Suppressor macrophage (primary cell): ENCODE results near the gene INTS15.
A peak's percentile ranks its signal among the peaks of the same experiment; 100 is the strongest.

Experiments
- DNase-seq, 4 experiments: peaks; one replicate each; pipeline ENCODE4 v3.0.0-alpha.2; 2020 to 2022

INTS15 gene

GRCh38 chr7:6619961-6620360, 30.1 kb downstream of the INTS15 start:
- DNase-seq, result no peak

- DNase-seq, result peak in 3 of 4 experiments; percentile 22 to 35 (median 28)
These were observed 31.6 kb downstream of the INTS15 start for GRCh38 chr7:6621195-6622133.

GRCh38 chr7:6622134-6622710, 32.4 kb downstream of the INTS15 start:
- DNase-seq, result no peak

- DNase-seq, result no peak
These were observed 33.9 kb downstream of the INTS15 start for GRCh38 chr7:6623589-6624245.

- DNase-seq, result no peak
These were observed 34.4 kb downstream of the INTS15 start for GRCh38 chr7:6624246-6624611.

GRCh38 chr7:6628045-6628444, 38.2 kb downstream of the INTS15 start:
- no peak for DNase-seq

- DNase-seq, result no peak
These were observed 40.4 kb downstream of the INTS15 start for GRCh38 chr7:6630007-6630849.

- DNase-seq, result no peak
These were observed 41.8 kb downstream of the INTS15 start for GRCh38 chr7:6631605-6632004.

- no peak for DNase-seq
These were observed 44.2 kb downstream of the INTS15 start for GRCh38 chr7:6634021-6634420.

- peak; percentile 66 to 90 (median 79) for DNase-seq
These were observed 45.1 kb downstream of the INTS15 start for GRCh38 chr7:6634971-6635370.

- peak; percentile 84 to 96 (median 91) for DNase-seq
These were observed 47.1 kb downstream of the INTS15 start, which contains the start of gene ZNF316 for GRCh38 chr7:6636741-6637543. TSS of gene ZNF316 (plus strand) at chr7:6637318. CDS start at chr7:6642410, 5,092 bp downstream.

- peak; percentile 51 to 82 (median 70) for DNase-seq
These were observed 47.9 kb downstream of the INTS15 start for GRCh38 chr7:6637544-6638229.

GRCh38 chr7:6639032-6639431, 49.2 kb downstream of the INTS15 start:
- no peak for DNase-seq

- no peak for DNase-seq
These were observed 49.8 kb downstream of the INTS15 start for GRCh38 chr7:6639627-6640026.

GRCh38 chr7:6640246-6640721, 50.5 kb downstream of the INTS15 start:
- DNase-seq, result peak; percentile 27 to 60 (median 43)

GRCh38 chr7:6641305-6642035, 51.6 kb downstream of the INTS15 start:
- no peak for DNase-seq

- DNase-seq, result no peak
These were observed 52.5 kb downstream of the INTS15 start for GRCh38 chr7:6642239-6642839.

- DNase-seq, result no peak
These were observed 53.2 kb downstream of the INTS15 start for GRCh38 chr7:6642861-6643640.
